Activated B cell treated with CpG ODN at 0.5 μM for 24 hours (primary cell): ENCODE data around the gene GNB1L. TPM values are rescaled to one million over a fixed set of nuclear protein-coding genes. Genes with fewer than 3 reads are reported as not detected.

Experiments
- ATAC-seq: fragments of 200-7000 bp; cut with Tn5 transposase; one replicate; pipeline ENCODE4 v1.10.0; 2021; ENCODE audit warnings: low read depth, mild to moderate bottlenecking, moderate library complexity
- CTCF ChIA-PET: fragments of 350-600 bp; sonication (Branson Sonifier 250); formaldehyde crosslinking; loops from one replicate; lab custom pipeline; 2021; ENCODE audit warnings: antibody characterized with exemption; lab: Charles Lee
- POLR2A ChIA-PET: fragments of 350-600 bp; sonication (Branson Sonifier 250); formaldehyde crosslinking; loops from one replicate; lab custom pipeline; 2021; ENCODE audit warnings: antibody characterized with exemption; lab: Charles Lee
- DNase-seq: peaks from one replicate; pipeline ENCODE4 v3.0.0; 2022
- H3K27ac Mint-ChIP-seq: one replicate; pipeline ENCODE4 v1.8.0; 2020; ENCODE audit warnings: mixed read lengths
- H3K27me3 Mint-ChIP-seq: one replicate; pipeline ENCODE4 v1.8.0; 2021; ENCODE audit warnings: mixed read lengths
- H3K36me3 Mint-ChIP-seq: one replicate; pipeline ENCODE4 v1.8.0; 2021; ENCODE audit warnings: low read depth, mixed read lengths
- H3K4me1 Mint-ChIP-seq: one replicate; pipeline ENCODE4 v1.8.0; 2021; ENCODE audit warnings: mixed read lengths
- H3K4me3 Mint-ChIP-seq: one replicate; pipeline ENCODE4 v1.8.0; 2020; ENCODE audit warnings: mild to moderate bottlenecking, mixed read lengths
- H3K9me3 Mint-ChIP-seq: one replicate; pipeline ENCODE4 v1.8.0; 2020; ENCODE audit warnings: mixed read lengths
- intact Hi-C: fragments of 100-400 bp; cut with micrococcal nuclease; formaldehyde crosslinking; loops from one replicate; pipeline ENCODE4 v1.15.1; 2024
- total RNA-seq: library from RNA; stranded (reverse); gene quantifications from 2 replicates; pipeline ENCODE4 v1.2.3, GENCODE V29; 2022
- TF ChIP-seq, protein P1 (sequence below): fragments of 200-600 bp; IDR thresholded peaks from one replicate; pipeline ENCODE4 v1.8.0; 2022; ENCODE audit warnings: antibody characterized with exemption, mild to moderate bottlenecking

The GNB1L gene
- total RNA-seq, 1 donor from 2014 or later = 6.3 TPM

DNA sequence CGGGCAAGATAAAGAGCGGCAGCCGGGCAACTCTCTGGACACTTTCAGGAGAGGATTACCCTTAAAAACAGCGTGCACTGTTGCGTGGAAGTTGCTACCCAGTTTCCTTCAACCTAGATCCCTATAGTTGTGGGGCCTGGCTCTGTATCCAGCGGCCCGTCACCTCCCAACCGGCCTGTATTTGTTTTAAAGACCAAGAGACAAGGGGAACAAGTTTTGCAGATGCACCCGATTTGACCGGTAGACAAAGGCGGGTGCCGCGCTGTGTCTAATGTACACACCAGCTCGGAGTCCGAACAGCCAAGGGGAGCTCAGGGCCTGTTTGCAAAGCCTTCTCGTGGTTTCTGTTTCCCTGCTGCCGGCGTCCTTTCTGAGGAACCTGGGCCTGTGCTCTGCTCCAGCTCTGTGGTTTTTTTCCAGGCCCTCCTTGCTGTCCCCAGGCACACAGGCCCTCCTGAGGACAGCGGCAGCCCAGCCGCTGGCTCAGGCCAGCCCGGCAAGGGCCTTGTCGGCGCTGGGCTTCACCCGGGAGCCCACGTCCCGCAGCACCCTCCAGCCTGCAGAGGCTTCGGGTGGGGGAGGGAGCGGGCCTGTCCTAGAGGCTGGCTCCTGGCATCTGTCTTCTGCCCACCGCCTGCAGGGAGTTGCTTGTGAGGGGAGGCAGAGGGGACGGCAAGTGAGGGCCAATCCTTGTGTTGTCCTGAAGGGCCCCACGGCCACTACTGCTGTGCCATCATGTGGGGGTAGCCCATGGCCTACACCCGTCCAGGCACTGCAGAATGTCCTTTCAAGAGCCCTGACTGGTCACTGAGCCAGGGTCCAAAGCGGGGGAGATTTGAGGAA lies 92.7 kb downstream of the GNB1L start:
- ATAC-seq = no peak
- Mint-ChIP-seq H3K9me3 (no peaks in the 10 kb centered on the region), H3K27ac (no peak overlapping the region), H3K4me1 (peaks cover 25% of the 10 kb centered on the region), H3K36me3 (no peaks in the 10 kb centered on the region), H3K27me3 (peaks cover 42% of the 10 kb centered on the region), H3K4me3 (peak overlapping the region; percentile 67)
- ChIA-PET CTCF (no interaction called here), POLR2A (no interaction called here)
- intact Hi-C loops = no loop called here
- DNase-seq = no peak
- TF ChIP-seq, protein P1, sequence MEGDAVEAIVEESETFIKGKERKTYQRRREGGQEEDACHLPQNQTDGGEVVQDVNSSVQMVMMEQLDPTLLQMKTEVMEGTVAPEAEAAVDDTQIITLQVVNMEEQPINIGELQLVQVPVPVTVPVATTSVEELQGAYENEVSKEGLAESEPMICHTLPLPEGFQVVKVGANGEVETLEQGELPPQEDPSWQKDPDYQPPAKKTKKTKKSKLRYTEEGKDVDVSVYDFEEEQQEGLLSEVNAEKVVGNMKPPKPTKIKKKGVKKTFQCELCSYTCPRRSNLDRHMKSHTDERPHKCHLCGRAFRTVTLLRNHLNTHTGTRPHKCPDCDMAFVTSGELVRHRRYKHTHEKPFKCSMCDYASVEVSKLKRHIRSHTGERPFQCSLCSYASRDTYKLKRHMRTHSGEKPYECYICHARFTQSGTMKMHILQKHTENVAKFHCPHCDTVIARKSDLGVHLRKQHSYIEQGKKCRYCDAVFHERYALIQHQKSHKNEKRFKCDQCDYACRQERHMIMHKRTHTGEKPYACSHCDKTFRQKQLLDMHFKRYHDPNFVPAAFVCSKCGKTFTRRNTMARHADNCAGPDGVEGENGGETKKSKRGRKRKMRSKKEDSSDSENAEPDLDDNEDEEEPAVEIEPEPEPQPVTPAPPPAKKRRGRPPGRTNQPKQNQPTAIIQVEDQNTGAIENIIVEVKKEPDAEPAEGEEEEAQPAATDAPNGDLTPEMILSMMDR = no peak

DNA sequence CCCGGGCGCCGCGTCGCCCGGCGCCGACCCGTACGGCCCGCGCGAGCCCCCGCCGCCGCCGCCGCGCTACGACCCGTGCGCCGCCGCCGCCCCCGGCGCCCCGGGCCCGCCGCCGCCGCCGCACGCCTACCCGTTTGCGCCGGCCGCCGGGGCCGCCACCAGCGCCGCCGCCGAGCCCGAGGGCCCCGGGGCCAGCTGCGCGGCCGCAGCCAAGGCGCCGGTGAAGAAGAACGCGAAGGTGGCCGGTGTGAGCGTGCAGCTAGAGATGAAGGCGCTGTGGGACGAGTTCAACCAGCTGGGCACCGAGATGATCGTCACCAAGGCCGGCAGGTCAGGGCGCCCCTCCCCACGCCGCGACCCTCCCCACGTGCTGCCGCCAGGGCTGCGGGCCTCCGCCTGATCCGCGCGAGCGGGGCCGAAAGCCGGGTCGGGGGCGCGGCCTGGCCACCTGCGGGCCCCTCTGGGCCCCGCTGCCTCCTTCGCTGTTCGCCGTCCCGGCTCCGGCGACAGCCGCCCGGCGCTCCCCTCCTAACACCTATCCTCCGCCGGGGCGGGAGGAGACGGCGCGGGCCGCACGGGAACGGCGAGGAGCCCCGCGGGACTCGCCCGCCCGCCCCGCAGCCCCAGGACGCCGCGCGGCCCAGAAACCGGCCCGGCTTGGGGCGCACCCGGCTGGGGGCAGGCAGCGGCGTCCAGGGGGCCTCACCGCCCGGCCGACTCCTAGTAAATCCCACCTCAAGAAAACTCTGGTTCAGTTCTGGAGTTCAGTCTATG lies 93.5 kb downstream of the GNB1L start:
- no peak for ATAC-seq
- peak overlapping the region; percentile 67 for H3K4me3 Mint-ChIP-seq
- no peaks in the 10 kb centered on the region for H3K36me3 Mint-ChIP-seq
- no peak for DNase-seq
- TF ChIP-seq, protein P1 = no peak
- no peak overlapping the region for H3K27ac Mint-ChIP-seq
- ChIA-PET POLR2A (no interaction called here), CTCF (no interaction called here)
- intact Hi-C loops = no loop called here
- peaks cover 29% of the 10 kb centered on the region for H3K4me1 Mint-ChIP-seq
- peaks cover 45% of the 10 kb centered on the region for H3K27me3 Mint-ChIP-seq
- no peaks in the 10 kb centered on the region for H3K9me3 Mint-ChIP-seq

DNA sequence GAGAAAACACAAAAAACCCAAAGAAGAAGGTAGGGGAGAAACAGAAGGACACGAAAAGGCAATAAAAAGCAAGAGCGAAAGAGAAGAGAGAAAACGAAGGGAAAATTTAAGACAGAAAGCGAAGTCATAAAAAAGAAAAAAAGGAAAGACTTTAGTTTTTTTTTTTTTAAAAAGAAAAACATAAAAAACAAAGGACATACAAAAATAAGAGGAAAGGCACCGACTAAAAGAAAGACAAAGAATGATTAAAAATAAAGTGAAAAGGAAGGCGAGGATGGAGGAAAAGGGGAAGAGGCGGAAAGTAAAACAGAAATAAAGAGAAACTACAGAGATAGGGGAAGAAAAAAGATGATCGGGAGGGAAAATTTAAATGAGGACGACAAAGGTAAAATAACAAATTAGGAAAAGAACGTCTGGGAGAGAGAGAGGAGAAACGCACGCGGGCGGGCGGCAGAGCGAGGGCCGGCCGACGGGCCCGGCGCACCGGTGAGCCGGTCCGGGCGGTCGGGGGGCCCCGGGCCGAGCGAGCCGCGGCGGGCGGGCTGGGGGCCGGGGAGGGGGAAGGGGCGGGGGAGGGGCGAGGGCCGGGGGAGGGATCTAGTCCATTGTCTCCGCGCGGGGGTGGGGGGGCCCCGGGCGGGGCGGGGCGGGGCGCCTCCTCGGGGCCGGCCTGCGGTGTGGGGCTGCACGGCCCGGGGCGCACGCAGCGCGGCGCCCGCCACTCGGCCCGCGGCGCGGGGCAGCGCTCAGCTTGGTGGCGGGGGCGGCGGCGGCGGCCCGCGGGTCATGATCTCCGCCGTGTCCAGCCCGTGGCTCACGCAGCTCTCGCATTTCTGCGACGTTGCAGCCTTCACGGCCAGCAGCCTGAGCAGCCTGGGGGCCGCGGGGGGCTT lies 94.4 kb downstream of the GNB1L start, which contains the start of gene TBX1:
TBX1 (plus strand) TSS at position 721 of the 893 bp plus-strand sequence; CDS start at position 787, 66 bp downstream.
- TF ChIP-seq, protein P1 = no peak
- Mint-ChIP-seq H3K27me3 (peaks cover 47% of the 10 kb centered on the region), H3K4me1 (peaks cover 32% of the 10 kb centered on the region), H3K4me3 (peak within 1 kb of the TSS; percentile 81), H3K9me3 (no peaks in the 10 kb centered on the region), H3K36me3 (no peaks in the 10 kb centered on the region), H3K27ac (no peak within 1 kb of the TSS)
- ChIA-PET POLR2A (no interaction called here), CTCF (no interaction called here)
- intact Hi-C loops = no loop called here
- DNase-seq = no peak
- ATAC-seq = no peak

DNA sequence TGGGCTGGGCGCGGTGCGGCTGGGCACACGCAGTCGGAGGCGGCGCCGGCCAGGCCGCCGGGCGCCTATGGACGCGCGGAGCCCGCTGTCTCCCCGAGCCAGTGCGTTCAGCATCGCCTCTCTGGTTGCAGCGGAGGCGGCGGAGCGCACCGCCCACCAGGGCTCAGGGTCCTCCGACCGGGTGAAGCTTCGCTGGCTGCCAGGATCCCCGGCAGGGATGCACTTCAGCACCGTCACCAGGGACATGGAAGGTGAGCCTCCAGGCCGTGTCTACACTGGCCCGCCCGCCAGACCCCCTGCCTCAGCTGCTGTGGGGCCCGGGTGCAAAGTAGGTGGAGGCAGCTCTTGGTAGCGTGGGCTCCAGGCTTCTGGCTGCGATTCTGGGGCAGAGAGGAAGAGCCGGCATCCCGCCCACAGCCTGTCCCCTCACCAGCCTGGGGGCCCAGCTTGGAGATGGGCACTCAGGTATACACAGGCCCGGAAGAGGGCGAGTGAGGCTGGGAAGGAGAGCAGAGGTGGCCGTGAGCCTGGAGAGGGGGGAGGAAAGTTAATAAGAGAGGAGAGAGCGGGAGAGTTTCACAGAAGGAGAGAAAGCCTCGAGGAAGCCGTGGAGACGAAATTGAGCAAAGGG lies 95.1 kb downstream of the GNB1L start:
- Mint-ChIP-seq H3K27ac (no peak overlapping the region), H3K27me3 (peaks cover 44% of the 10 kb centered on the region), H3K9me3 (no peaks in the 10 kb centered on the region), H3K36me3 (no peaks in the 10 kb centered on the region), H3K4me3 (peak overlapping the region; percentile 81), H3K4me1 (peaks cover 32% of the 10 kb centered on the region)
- TF ChIP-seq, protein P1 = no peak
- intact Hi-C loops = loop anchor here (5.0 kb wide), 1 partner anchor 98 kb away; no protein-coding TSS in a partner anchor
- POLR2A ChIA-PET = no interaction called here
- no peak for DNase-seq
- CTCF ChIA-PET = no interaction called here
- ATAC-seq = no peak
